Mesothelial cell of epicardium (in vitro differentiated cells): ENCODE data around the gene DFFA. TPM values are rescaled to one million over a fixed set of nuclear protein-coding genes. Genes with fewer than 3 reads are reported as not detected.

Source experiments
- DNase-seq, 2 experiments: peaks; one replicate each; pipeline ENCODE4 v3.0.0; 2021; ENCODE audit warnings: low spot score in 2 of 2; ENCODE audit not compliant: unreplicated experiment in 2 of 2
- H3K27ac Mint-ChIP-seq: 2 replicates; pipeline ENCODE4 v1.8.0; 2021; ENCODE audit warnings: mixed read lengths
- H3K27me3 Mint-ChIP-seq: 2 replicates; pipeline ENCODE4 v1.8.0; 2021; ENCODE audit warnings: low read depth, mixed read lengths
- H3K36me3 Mint-ChIP-seq: 2 replicates; pipeline ENCODE4 v1.8.0; 2021; ENCODE audit warnings: mixed read lengths
- H3K4me1 Mint-ChIP-seq: 2 replicates; pipeline ENCODE4 v1.8.0; 2021; ENCODE audit warnings: mixed read lengths
- H3K4me3 Mint-ChIP-seq: 2 replicates; pipeline ENCODE4 v1.8.0; 2021; ENCODE audit warnings: mild to moderate bottlenecking, moderate library complexity, mixed read lengths
- H3K9me3 Mint-ChIP-seq: 2 replicates; pipeline ENCODE4 v1.8.0; 2021; ENCODE audit warnings: mixed read lengths
- CTCF ChIP-seq: fragments of 200-600 bp; sonication (generic); IDR thresholded peaks from one replicate; pipeline ENCODE4 v1.5.0; 2021; ENCODE audit warnings: antibody characterized with exemption; ENCODE audit not compliant: unreplicated experiment
- total RNA-seq: library from RNA; stranded (reverse); gene quantifications from 3 replicates; pipeline ENCODE4 v1.2.1, GENCODE V29; 2021

The DFFA gene
- total RNA-seq, 1 donor from 2014 or later = 51.4 TPM

DNA sequence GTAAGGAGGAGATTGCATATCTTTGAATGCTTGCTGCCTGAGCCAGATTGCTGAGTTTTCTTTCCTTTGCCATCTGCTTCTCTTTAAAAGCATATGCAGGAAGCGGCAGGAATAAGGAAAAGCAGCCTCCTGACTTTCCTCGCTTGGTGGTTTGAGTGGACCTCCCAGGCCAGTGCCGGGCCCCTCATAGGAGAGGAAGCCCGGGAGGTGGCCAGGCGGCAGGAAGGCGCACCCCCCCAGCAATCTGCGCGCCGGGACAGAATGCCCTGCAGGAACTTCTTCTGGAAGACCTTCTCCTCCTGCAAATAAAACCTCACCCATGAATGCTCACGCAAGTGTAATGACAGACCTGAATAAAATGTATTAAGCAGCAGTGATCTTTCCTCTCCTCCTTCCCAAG, 21.0 kb downstream of the DFFA start:
- Mint-ChIP-seq H3K27me3 (no peaks in the 10 kb centered on the region), H3K9me3 (no peaks in the 10 kb centered on the region), H3K4me3 (peak overlapping the region; percentile 42), H3K36me3 (peaks cover 2% of the 10 kb centered on the region), H3K4me1 (peaks cover 29% of the 10 kb centered on the region), H3K27ac (peak overlapping the region; percentile 57)
- DNase-seq = peak in 1 of 2 experiments; percentile 33
- TF ChIP-seq CTCF = no peak

GRCh38 chr1:10450836-10451235, 21.5 kb downstream of the DFFA start:
- peaks cover 25% of the 10 kb centered on the region for H3K4me1 Mint-ChIP-seq
- H3K36me3 Mint-ChIP-seq = peaks cover 2% of the 10 kb centered on the region

DNA sequence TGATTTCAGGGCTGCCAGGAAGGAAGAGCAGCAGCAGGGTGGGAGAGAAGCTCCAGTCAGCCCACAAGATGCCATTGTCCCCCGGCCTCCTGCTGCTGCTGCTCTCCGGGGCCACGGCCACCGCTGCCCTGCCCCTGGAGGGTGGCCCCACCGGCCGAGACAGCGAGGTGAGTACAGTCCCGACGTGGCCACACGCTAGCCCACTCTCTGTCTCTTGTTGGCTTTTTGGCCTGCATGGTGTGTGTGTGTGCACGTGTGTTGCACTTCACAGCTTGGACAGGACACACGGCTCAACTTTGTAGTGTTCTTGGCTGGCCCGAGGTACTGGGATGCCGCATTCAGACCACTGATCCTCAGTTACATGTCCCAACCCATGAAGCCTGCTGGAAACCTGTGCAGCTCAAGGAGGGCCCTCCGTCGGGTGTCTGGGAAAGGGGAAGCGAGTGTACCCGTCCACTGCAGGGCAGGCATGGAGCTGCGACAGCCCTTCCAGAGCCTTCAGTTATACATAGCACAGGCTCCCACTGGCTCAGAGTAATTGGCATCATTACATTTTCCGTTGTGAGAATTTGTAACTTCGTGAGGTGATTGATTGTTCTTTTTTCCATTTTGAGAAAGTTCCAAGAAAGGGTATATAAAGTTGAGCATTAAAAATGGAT, 22.0 kb downstream of the DFFA start:
- peaks cover 25% of the 10 kb centered on the region for H3K4me1 Mint-ChIP-seq
- no peak for DNase-seq
- no peaks in the 10 kb centered on the region for H3K27me3 Mint-ChIP-seq
- H3K36me3 Mint-ChIP-seq = peaks cover 2% of the 10 kb centered on the region
- H3K27ac Mint-ChIP-seq = peak overlapping the region; percentile 57
- no peak for TF ChIP-seq CTCF
- no peaks in the 10 kb centered on the region for H3K9me3 Mint-ChIP-seq
- H3K4me3 Mint-ChIP-seq = peak overlapping the region; percentile 42

More at GRCh38 chr1:10450836-10451235, 21.5 kb downstream of the DFFA start:
- H3K27me3 Mint-ChIP-seq = no peaks in the 10 kb centered on the region
- no peak for DNase-seq
- peak overlapping the region; percentile 42 for H3K4me3 Mint-ChIP-seq
- peak overlapping the region; percentile 57 for H3K27ac Mint-ChIP-seq
- TF ChIP-seq CTCF = no peak
- H3K9me3 Mint-ChIP-seq = no peaks in the 10 kb centered on the region

- H3K4me3 Mint-ChIP-seq = peak within 1 kb of the TSS; percentile 42
- H3K27me3 Mint-ChIP-seq = no peaks in the 10 kb centered on the region
- peak within 1 kb of the TSS; percentile 57 for H3K27ac Mint-ChIP-seq
- no peak for DNase-seq
- no peaks in the 10 kb centered on the region for H3K9me3 Mint-ChIP-seq
- no peak for TF ChIP-seq CTCF
- H3K4me1 Mint-ChIP-seq = peaks cover 25% of the 10 kb centered on the region
- peaks cover 4% of the 10 kb centered on the region for H3K36me3 Mint-ChIP-seq
Observed at GRCh38 chr1:10449751-10450150, 22.6 kb downstream of the DFFA start, which contains the start of gene CORT. Gene CORT (plus strand): TSS chr1:10450031. CDS start chr1:10450224, 193 bp downstream.

- no peak for DNase-seq
- Mint-ChIP-seq H3K27ac (no peak overlapping the region), H3K4me1 (peaks cover 25% of the 10 kb centered on the region), H3K9me3 (no peaks in the 10 kb centered on the region), H3K27me3 (no peaks in the 10 kb centered on the region), H3K36me3 (peaks cover 2% of the 10 kb centered on the region), H3K4me3 (no peak overlapping the region)
- TF ChIP-seq CTCF = no peak
Observed at GRCh38 chr1:10446790-10447422, 25.4 kb downstream of the DFFA start.
